ENCODE data around the gene BAK1.
A peak's percentile ranks its signal among the peaks of the same experiment; 100 is the strongest.

Gene BAK1

DNA sequence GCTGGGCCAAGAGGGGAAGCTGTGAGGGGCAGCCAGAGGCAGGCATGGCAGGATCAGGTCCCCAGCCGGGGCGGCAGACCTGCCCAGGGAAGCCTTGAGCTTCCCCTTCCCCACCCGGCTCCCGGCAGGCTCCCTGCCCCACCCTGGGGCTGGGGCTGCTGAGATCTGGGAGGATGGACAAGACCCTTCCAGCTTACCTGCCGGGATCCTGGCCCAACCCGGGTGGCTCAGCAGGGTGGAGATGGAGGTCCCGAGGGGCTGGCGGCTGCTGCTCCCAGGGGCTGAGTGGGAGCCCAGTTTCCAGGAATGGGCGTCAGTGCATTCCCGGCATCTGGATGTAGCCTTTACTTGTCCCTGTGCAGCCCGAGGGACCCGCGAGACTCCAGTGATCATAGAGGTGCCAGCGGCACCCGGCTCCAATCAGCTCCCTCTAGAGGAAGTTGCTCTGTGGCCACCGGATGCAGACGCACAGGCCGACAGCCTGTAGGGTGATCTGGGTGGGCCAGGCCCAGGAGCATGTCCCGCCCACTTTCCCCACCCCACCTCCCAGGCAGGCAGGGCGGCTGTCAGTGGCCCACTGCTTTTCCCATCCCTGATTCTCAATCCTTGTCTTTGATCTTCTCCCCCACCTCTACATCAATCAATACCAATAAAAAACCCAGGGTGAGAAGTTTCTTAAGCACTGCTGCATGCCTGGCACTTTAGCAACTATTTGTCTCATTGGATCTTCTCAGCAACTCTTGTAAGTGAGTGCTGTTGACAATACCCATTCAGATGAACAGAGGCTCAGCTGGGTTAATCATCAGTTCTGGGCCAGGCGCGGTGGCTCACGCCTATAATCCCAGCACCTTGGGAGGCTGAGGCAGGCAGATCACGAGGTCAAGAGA lies at the start of gene BAK1:
TSS of gene BAK1 (minus strand) at position 449 of the 887 bp plus-strand sequence. CDS start 2,672 bp downstream, outside the sequence.
- peak; percentile 98 for DNase-seq

DNA sequence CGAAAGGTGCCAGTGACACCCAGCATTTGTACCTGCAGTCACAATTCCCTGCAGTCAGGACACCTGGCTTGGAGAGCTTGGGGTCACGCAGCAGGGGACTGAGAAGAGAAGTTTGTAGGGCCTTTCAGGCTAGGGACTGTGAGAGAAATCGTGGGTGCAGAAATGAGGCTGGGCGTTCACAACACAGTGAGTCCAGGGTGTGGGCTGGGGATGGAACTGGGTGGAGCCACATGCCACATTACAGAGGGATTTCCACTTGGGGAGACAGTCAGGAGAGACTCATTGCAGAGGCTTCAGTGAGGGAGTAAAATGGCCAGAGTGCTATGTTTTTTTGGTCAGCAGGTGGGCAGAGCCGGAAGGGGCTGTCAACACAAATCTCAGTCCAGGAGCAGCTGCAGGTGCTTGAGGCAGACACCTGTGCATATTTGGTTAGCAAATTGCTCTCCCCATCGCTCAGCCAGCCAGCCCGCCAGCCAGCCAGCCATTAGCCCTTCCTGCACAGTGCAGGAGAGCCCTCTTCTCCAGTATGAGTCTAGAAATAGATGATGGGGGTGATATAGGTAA lies 48.4 kb upstream of the BAK1 start:
- DNase-seq = no peak

DNA sequence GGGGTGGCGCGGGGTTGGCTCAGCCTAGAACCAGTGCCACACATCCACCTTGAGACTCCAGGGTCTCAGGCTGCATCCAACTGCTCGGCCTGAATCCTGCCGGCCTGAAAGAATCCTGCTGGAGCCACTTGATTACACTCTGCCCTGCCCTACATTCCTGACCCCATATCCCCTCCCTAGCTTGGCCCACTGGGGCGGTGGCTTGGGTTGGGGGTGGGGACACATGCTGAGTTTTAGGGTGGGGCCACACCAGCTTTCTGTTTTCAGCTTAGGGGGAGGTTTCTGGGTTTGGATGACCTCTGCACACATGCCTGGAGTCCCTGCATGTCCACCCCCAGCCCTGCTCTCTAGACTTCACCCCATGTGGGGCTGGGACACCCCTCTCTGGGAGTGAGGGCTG lies 47.8 kb upstream of the BAK1 start:
- no peak for DNase-seq

DNA sequence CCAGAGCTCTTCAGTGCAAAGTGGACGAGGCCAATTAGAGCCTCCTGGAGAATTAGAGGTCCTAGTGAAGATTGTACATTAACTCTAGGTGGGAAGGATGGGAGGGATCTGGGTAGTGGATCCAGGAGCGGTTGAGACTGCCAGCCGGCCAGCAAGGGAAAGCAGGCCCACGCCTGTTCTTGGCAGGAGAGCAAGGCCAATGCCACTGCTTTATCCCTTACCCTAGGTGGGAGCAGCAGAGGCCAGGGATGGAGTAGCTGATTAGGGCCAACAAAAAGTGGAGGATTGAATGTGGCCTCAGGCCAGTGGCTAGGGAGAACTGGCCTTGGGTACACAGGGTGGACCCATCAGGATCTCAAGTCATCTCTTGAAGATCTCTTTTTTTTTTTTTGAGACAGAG lies 44.8 kb upstream of the BAK1 start:
- no peak for DNase-seq

DNA sequence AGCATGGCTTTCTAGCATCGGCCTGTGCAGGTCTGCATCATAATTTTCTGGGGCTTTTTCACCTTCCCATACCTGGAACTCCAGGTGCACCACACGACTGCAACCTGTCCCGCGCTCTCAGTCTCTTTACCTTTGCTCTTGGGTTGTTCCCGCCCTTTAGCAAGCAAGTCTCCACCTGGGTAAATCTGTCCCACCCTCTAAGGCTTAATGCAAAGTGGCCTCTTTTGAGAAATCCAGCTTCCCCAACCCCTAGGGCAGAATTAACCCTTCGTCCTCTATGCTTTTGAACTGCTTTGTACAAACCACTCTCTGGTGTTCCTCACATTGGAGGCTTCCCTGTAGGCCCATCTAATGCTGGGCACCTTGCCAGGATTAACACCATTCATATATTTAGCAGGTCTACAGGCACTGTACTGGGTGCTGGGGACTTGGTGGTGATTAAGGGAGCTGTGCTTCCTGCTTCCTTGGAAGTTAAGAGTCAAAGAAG lies 43.9 kb upstream of the BAK1 start:
- no peak for DNase-seq

DNA sequence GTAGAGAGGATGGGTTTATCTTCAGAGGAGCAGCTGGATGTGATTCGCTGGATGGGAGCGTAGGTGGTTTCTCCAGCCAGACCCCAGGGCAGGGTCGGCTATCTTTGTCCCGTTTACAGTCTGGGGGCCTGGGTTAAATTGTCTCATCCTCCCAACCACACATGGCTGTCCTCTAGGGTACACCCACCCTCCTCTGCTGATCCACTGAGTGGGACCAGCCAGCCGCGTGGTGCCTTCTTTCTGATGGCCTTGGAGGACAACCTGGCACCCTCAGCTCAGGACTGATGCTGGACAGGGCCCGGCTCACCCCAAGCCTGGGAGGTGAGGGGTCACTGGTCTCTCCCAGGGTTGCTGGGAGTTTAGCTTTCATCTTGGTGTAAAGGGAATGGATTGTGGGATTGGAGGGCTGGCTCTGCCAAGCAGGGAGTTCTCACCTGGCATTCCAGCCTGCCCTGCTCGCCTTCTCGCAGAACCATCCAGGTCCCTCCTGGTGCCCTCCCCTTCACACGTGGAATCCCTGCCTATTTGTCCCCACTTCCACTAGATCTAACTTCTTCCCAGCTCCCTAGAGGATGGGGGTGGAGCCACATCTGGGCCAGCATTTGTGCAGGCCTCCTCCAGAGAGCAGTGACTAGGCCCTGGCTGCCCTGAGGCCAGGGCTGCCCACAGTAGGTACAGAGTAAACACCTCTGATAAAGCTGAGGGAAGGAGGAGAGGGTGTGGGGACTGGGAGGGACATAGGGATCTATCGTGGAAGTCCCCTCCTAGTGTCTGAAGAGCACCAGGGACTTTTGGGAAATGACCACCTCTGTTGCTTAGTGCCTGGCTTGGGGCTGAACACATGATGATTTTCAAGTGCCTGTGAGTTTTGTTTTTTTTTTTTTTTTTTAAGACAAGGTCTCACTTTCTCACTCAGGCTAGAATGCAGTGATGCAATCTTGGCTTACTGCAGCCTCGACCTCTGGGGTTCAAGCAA lies 42.7 kb upstream of the BAK1 start:
- no peak for DNase-seq

DNA sequence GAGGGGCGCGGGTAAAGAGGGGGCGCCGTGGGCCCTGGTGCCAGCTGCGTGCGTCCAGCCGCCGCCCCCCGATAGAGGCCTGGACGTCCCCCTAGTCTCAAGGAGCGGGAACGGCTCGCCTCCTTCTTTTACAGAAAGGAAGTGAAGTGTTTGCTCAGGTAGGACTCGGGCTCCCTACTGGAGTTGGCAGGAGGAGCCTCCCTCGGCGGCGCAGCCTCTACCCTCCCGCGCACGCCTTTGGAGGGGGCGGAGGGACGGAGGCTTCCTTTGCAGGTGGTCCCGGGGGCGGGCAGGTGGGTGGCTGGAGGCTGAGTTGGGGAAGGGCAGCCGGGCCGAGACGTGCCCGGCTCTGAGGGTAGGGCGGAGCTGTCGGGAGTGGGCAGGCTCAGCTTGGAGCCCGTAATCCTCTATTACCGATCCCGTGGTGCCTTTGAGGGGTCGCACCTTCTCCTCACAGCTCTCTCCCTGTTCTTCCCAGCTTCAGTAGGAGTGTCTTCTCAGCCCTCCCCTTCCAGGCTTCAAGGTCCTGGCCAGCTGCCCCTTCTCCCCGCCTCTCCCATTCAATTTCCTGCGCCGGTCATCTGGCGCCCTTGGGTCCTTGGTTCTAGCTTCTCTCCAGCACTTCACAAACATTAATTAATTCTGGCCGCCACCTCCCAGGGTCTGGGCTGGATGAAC lies 41.8 kb upstream of the BAK1 start:
- peak; percentile 71 for DNase-seq

DNA sequence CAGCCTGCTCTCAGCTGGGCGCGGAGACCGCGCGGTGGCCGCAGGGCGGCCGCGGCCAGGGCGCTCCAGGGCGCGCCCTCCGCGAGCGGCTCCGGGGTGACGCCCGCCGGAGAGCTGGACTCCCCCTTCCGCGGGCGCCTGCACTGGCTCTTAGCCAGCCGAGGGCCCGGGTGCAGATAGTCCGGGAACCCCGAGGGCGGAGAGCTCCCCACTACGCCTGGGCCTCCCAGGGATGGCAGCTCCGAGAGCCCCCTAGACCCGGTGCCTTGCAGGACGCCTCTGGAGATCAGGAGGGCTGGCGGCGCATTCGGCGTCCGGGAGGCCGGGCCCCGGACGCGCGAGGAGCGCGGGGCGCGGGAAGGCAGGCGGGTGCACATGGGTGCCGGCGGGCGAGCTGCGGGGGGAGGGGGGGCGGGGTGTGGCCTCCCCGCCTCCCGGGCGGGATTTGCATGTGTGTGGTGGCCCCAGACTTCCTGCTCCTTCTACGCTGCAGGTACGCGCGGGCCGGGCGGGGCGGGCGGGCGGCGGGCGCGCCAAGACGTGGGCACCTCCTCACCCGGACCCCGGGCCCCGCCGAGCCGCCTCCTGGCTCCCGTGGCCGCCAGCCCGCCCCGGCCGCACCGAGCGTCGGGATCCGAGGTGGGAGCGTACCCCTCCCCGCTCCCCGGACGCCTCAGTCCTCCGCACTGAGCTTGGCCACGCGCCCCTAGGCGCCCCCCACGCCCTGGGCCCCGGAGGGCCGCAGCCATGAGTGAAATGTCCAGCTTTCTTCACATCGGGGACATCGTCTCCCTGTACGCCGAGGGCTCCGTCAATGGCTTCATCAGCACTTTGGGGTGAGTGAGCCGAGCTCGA lies 41.0 kb upstream of the BAK1 start, which contains the start of gene ITPR3:
TSS of gene ITPR3 (plus strand) at position 467 of the 855 bp plus-strand sequence. CDS start at position 748, 281 bp downstream.
- peak; percentile 83 for DNase-seq

DNA sequence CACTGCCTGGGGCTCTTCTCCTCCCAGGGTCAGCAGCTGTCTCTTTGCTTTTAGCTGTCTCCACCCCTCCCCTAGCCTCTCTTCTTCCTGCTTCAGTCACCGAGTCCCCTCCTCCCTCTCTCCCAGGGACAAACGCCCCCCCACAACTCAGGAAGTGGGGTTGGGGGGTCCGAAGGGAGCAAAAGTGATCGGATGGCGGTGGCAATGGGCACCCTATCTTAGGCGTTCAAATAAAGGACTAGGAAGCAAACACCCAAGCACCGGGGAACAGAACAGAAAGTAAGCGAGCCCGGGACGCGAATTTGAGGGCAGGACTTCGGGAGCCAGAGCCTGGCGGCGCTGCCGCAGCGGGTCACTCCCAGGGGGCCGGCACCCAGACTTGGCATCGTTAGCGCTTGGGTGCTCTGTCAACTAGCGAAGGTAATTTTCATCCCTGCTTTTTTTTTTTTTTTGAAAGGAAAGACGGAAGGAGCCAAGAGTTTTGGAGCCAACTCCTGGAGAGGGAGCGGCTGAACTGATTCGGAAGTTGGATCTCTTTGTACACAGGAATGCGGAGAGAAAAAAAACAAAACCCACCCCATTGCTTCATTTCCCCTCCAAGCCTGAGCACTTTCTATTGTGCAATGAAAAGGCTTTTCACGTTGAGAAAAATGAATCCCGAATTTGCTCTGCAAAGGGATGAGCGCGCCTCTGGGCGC lies 40.2 kb upstream of the BAK1 start:
- peak; percentile 65 for DNase-seq

DNA sequence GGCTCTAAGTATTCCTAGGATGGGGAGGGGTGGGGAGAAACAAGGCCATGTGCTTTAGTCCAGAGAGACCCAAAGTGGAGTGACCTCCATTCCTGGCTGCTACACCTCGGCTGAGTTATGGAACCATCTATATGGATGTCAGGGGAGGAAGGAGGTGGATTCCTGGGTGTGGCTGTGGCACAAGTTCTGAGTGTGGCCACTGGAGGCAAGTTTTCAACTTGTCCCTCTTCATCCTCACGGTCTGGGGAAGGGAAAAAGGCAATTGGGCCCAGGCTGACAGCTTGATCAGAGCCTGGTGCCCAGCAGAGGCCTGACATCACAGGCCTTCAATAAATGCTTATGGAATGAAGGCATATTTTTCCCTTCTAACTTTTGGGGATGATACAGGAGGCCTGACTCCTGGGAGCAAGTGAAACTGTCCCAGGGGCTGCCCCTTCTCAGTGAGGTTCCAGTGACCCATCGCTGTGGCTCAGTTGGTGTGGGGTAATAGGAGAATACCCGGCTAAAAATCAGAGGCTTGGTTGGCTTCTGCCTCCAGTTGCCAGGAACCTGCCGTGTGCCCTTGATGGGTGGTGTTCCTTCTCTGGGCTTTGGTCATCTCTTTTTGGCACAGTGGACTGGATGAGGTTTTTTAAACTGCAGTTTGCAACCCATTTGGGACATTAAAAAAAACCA lies 39.2 kb upstream of the BAK1 start:
- DNase-seq = no peak

DNA sequence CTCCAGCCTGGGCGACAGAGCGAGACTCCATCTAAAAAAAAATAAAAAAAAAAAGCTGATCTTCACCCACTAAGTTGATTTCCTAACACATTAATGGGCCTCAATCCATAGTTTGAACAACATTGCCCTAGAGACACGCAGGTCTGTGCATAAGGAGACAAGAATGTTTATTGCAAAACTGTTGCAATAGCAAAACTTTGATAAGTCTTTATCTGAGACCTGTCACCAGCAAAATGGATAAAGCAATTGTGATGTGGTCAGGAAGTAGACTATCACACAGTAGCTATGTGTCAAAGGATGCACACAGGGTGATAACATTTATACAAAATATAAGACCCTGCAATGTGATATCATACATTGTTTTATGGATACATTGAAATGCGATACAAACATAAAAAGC lies 36.8 kb upstream of the BAK1 start:
- DNase-seq = no peak

DNA sequence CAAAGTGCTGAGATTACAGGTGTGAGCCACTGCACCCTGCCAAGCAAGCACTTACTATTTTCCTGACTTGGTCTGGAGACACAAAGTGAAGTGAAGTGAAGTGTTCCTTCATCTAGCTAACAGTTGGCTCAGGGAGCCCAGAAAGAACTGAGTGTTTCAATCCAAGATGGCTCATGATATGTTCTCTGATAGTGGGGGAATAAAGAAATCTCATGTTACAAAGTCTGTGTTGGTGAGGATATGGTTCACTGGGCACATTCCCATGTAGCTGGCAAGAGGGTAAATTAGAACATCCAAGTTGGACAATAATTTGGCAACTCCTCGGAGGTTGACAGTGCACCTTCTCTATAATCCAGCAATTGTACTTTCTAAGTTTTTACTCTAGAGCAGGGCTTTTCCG lies 36.0 kb upstream of the BAK1 start:
- no peak for DNase-seq

DNA sequence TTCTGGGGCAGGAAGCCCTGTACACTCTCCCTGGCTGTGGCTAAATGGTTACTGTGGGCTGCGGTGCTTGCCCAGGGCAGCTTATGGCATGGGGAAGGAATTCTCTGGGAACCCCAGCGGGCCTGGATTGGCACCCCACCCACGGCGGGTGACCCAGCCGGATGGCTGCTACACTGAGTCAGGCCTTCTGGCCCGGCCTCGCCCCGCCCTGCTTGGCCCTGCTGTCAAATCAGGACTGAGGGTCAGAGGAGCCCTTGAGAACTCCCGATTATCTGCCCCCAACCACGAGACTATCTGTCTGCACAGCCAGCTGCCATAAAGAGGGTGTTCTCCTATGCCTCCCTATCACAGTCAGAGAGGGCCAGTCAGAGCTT lies 33.7 kb upstream of the BAK1 start:
- DNase-seq = no peak

DNA sequence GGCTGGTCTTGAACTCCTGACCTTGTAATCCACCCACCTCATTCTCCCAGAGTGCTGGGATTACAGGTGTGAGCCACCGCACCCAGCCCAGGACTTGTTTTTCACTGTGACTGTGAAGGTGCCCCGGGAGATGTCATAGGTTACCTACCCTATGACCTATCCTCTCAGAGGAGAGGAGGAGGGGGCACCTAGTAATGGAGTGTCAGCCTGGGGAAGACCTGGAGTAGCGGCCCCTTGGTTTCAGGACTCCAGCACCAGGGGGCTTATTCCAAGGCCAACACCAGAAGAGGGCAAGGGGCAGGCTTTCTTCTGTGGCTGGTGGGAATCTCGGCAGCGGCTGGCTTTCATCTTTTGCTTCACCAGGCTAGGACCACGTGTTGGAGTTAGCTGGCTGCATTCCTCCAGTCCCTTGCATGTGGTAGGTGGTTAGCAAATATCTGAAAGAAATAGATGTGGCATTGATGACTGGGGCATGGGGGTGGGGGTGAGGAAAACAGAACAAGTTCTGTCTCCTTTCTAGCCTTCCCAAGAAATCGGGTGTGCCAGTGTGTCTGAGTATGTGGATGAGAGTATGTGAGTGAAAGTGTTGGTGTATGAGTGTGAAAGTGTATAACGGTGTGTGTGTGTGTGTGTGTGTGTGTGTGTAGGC lies 33.2 kb upstream of the BAK1 start:
- DNase-seq = no peak

DNA sequence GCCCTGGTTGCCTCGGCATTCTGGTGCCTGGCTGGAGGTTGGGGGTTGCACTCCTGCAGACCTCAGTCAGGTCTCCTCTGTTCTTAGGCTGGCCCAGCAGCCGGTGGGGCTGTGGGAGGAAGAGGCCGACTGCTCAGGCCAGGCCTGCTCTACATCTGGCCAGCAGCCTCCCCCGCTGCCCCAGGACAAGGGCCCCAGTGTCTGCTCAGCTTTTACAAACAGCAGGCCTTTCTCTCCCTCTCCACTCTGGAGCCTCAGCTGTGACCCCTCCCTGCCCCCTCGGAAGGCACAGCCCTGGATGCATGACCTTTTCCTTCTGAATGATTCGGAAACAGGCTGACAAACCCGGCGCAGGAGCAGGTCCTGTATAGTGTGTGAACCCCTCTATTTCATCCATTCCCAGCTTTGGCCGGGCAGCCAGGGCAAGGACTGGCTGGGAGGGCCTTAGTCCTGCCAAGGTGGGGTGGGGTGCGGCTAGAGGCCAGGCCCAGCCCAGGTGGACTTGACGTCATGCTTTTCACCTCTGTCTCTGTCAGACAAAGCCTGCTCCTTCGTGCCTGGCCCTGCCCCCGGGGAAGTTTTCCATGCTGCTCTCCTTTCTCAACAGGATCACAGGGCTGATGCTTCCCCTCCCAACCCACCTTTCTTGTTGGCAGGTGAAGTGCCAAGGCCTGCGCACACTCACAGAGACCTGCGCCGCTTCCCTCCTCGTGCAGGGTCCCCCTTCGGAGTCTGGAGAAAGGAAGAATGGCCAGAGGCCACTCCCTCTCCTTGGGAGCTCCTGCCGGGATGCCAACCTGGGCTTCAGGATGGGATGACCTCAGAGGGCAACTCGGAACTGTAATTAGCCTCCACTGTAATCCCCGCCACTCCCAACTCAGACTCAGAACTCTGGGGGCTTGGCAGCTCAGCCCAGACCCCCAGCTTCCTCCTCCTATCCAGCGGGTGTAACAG lies 31.0 kb upstream of the BAK1 start:
- DNase-seq = no peak

DNA sequence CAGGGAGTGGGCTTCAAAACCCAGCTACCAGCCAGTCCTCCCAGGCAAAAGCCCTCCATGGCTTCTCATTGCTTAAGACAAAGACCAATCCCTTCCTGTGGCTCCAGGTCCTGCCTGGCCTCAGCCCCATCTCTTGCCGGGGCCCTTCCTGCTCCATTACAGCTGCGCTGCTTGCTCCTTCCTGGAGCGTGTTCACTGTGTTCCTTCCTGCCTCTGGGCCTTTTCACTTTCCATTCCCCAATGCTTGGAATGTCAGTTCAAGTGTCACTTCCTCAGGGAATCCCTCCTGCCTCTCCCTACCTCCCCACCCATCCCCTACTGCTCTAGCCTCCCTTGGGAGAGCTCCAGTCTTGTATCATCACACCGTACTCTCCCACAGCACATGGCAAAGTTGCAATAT lies 30.0 kb upstream of the BAK1 start:
- no peak for DNase-seq

DNA sequence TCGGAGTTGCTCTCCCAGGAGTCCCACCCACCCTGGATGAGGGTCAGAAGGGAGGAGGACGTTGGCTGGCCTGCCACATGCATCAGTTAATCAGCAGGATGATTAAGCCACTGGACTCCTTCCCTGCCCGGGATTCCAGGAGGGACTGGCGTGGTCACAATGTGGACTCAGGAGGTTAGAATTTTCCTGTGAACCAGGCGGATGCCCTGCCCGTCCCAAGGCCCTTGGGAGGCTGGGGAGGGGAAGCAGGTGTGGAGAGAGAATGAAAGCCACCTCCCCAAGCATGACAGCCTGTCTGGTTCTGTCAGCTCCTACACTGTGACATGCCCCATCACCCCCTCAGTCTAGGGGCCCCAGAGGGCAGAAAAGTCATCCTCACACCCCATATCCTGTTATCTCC lies 29.5 kb upstream of the BAK1 start:
- DNase-seq = no peak

DNA sequence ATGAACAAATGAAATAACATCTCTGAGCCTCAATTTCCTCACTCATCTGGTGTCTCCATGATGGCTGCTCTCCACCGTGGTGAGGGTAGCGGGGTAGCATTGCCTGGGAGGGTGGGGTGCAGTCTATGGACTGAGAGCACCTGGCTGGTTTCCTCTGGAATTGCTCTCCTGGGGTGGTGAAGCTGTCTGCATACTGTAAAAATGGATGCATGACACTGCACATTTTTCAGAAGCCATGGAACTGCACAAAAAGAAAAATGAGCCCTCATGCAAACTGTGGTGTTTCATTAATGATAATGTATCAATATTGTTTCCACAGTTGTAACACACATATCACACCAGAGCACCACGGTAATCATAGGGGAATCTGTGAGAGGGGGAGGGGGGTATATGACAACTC lies 28.9 kb upstream of the BAK1 start:
- no peak for DNase-seq

DNA sequence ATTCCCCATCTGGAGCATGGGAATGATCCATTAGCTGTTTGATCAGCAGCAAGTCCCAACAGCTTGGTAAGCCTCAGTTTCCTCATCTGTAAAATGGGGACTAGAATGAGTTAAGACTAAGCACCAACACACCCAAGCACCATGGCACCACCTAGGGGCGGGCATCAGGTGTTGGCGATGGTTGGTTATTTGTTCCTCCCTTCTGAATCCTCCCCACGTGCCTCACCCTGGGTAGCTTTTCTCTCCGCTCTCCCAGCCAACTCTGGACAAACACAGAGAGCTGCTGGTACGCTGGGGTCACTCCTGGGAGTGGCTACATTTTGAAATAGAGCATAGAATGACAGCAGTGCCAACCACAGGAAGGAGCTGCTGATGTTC lies 27.7 kb upstream of the BAK1 start:
- DNase-seq = no peak
